K562 (cell line): ENCODE data around the gene TBX10. TPM values are rescaled to one million over a fixed set of nuclear protein-coding genes. Genes with fewer than 3 reads are reported as not detected.
A peak's percentile ranks its signal among the peaks of the same experiment; 100 is the strongest.

Experiments used
- CCNT2 ChIP-seq: IDR thresholded peaks from 2 replicates; pipeline ENCODE4 v1.6.1; 2011; ENCODE audit warnings: borderline replicate concordance, low read depth, mild to moderate bottlenecking, moderate library complexity, mixed read lengths, low read length; ENCODE audit not compliant: insufficient read length; ENCODE audit errors: extremely low read depth
- DDX20 ChIP-seq: fragments of 450-650 bp; IDR thresholded peaks from 2 replicates; pipeline ENCODE4 v1.6.1; 2016; ENCODE audit warnings: missing genetic modification characterization, low read depth, mild to moderate bottlenecking, missing compliant biosample characterization, moderate library complexity
- ELF4 ChIP-seq: fragments of 450-650 bp; formaldehyde crosslinking; IDR thresholded peaks from 2 replicates; pipeline ENCODE4 v1.4.0; 2022; ENCODE audit warnings: missing genetic modification characterization
- HNRNPH1 ChIP-seq: fragments of 200-400 bp; formaldehyde crosslinking; optimal IDR thresholded peaks from 2 replicates; pipeline ENCODE3; 2017; ENCODE audit warnings: low read depth, mild to moderate bottlenecking, low read length, moderate library complexity
- KLF1 ChIP-seq: fragments of 450-650 bp; IDR thresholded peaks from 2 replicates; pipeline ENCODE4 v1.6.1; 2016; ENCODE audit warnings: missing genetic modification characterization, missing compliant biosample characterization
- POLR3A ChIP-seq: IDR thresholded peaks from 2 replicates; pipeline ENCODE4 v1.6.1; 2011; ENCODE audit warnings: borderline replicate concordance, mild to moderate bottlenecking, moderate library complexity; ENCODE audit not compliant: insufficient read length, insufficient read depth; ENCODE audit errors: extremely low read depth
- RHOXF2B ChIP-seq: fragments of 250-450 bp; sonication (Bioruptor Pico); conservative IDR thresholded peaks from 2 replicates; pipeline ENCODE4 v1.5.1; 2021
- SIN3B ChIP-seq: fragments of 450-650 bp; IDR thresholded peaks from 2 replicates; pipeline ENCODE4 v1.6.1; 2017; ENCODE audit warnings: low read depth, mild to moderate bottlenecking, moderate library complexity
- SMAD2 ChIP-seq: fragments of 150-350 bp; IDR thresholded peaks from 2 replicates; pipeline ENCODE4 v1.6.1; 2014; ENCODE audit warnings: low read depth, mild to moderate bottlenecking, low read length
- SMAD3 ChIP-seq: fragments of 450-650 bp; formaldehyde crosslinking; conservative IDR thresholded peaks from 2 replicates; pipeline ENCODE4 v1.4.0; 2020; ENCODE audit warnings: mild to moderate bottlenecking
- SP2 ChIP-seq: IDR thresholded peaks from 2 replicates; pipeline ENCODE4 v1.6.1; 2011; ENCODE audit warnings: mild to moderate bottlenecking, low read depth, low read length, moderate library complexity; ENCODE audit not compliant: poor library complexity, severe bottlenecking; ENCODE audit errors: extremely low read depth
- SRF ChIP-seq, 2 experiments: fragments of 250-450, 450-650 bp in 1 of 2; sonication (Bioruptor Pico) in 1 of 2; sonication (generic) in 1 of 2; formaldehyde crosslinking; IDR thresholded peaks; 2 replicates each; pipeline versions ENCODE4 v1.5.0 to v1.5.1; 2020 to 2022; ENCODE audit warnings: mild to moderate bottlenecking in 1 of 2, missing genetic modification reagents in 1 of 2
- ZBTB40 ChIP-seq, 2 experiments: fragments of 450-650 bp in 1 of 2; sonication (generic) in 1 of 2; formaldehyde crosslinking in 1 of 2; IDR thresholded peaks; 2 replicates each; pipeline versions ENCODE4 v1.7.1 to v1.9.0; 2016 to 2022; ENCODE audit warnings: inconsistent platforms in 1 of 2, mild to moderate bottlenecking in 1 of 2, missing genetic modification reagents in 1 of 2
- polyA plus RNA-seq, 8 experiments: library from polyadenylated mRNA; depleted of rRNA in 4 of 8; stranded (reverse) in 5 of 8; unstranded in 3 of 8; fragments of >200 nt; fragmentation: Nextera tagmentation in 2 of 8; fragmentation: Illumina TruSeq in 1 of 8; extraction: Ambion mirVana in 2 of 8; extraction: Trizol in 1 of 8; gene quantifications; 2 replicates each; pipeline versions ENCODE4 v1.2.1 to v1.2.3, GENCODE V29; 2011 to 2014; ENCODE audit warnings: inconsistent platforms in 1 of 8, missing spikeins in 1 of 8
- total RNA-seq, 7 experiments: library from RNA; depleted of rRNA in 6 of 7; stranded (reverse); fragments of >200 nt in 6 of 7; fragmentation: Illumina TruSeq in 2 of 7; extraction: Trizol in 2 of 7; gene quantifications; 2 replicates each; pipeline versions ENCODE4 v1.2.1 to v1.2.3, GENCODE V29; 2011 to 2021; ENCODE audit warnings: low replicate concordance in 1 of 7
- TF ChIP-seq, protein P1 (sequence below): fragments of 450-650 bp; IDR thresholded peaks from 2 replicates; pipeline ENCODE4 v1.7.1; 2018; ENCODE audit warnings: mild to moderate bottlenecking, low read depth; ENCODE audit not compliant: partially characterized antibody

The TBX10 gene
- total and polyA plus RNA-seq, 9 of the 15 experiments (the other 6 are each of a cell fraction or from before 2014, with no cell fraction given) = not detected

- TF ChIP-seq ZBTB40 (IDR thresholded peaks at IDR 0.05) (no peak), ZBTB40 (CRISPR knock-in tag; IDR thresholded peaks at IDR 0.05) (no peak), CCNT2 (peak; percentile 96), ELF4 (no peak), SMAD2 (no peak), SIN3B (peak; percentile 33; the same call in 1 of the 2 replicates), KLF1 (tag) (peak; percentile 63; the same call in 1 of the 2 replicates), HNRNPH1 (no peak), SMAD3 (CRISPR knock-in tag) (no peak), DDX20 (tag) (no peak), POLR3A (no peak), SP2 (no peak), SRF (CRISPR knock-in tag; IDR thresholded peaks at IDR 0.05) (peak; percentile 92 to 97), RHOXF2B (CRISPR knock-in tag) (no peak)
- TF ChIP-seq, protein P1, sequence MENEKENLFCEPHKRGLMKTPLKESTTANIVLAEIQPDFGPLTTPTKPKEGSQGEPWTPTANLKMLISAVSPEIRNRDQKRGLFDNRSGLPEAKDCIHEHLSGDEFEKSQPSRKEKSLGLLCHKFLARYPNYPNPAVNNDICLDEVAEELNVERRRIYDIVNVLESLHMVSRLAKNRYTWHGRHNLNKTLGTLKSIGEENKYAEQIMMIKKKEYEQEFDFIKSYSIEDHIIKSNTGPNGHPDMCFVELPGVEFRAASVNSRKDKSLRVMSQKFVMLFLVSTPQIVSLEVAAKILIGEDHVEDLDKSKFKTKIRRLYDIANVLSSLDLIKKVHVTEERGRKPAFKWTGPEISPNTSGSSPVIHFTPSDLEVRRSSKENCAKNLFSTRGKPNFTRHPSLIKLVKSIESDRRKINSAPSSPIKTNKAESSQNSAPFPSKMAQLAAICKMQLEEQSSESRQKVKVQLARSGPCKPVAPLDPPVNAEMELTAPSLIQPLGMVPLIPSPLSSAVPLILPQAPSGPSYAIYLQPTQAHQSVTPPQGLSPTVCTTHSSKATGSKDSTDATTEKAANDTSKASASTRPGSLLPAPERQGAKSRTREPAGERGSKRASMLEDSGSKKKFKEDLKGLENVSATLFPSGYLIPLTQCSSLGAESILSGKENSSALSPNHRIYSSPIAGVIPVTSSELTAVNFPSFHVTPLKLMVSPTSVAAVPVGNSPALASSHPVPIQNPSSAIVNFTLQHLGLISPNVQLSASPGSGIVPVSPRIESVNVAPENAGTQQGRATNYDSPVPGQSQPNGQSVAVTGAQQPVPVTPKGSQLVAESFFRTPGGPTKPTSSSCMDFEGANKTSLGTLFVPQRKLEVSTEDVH = peak; percentile 28
Observed at GRCh38 chr11:67583247-67584204, 56.0 kb downstream of the TBX10 start, which contains the start of gene GSTP1 (continued).
